ENCODE results near the gene AGBL2. TPM values are rescaled to one million over a fixed set of nuclear protein-coding genes. Genes with fewer than 3 reads are reported as not detected.
"Not testable (repeated sequence)": the region's sequence is repeated elsewhere in the genome, so short reads cannot be mapped to it uniquely, and the experiment has no call there.

Gene AGBL2
- total RNA-seq: 1 to 10 TPM; 7.7 to 8.3 TPM

GRCh38 chr11:47715082-47715669 lies at the start of gene AGBL2:
Gene AGBL2, minus strand, starts transcription at chr11:47715369. Its CDS starts 719 bp downstream, at chr11:47714650.
- ATAC-seq (ENCODE audit: low read depth) (peak; percentile 99), DNase-seq (peak; percentile 89)
- H3K27me3 Mint-ChIP-seq: no peaks in the 10 kb centered on the region
- peak within 1 kb of the TSS; percentile 96 for H3K4me3 Mint-ChIP-seq
- POLR2A ChIA-PET: interaction anchor here (0.6 to 3.4 kb wide), 16 partner anchors 9 to 739 kb away, joined by 3 to 29 read pairs (median 5); partner anchors contain the start of genes FNBP4, KBTBD4, MTCH2 and NDUFS3
- H3K4me1 Mint-ChIP-seq: peaks cover 16% of the 10 kb centered on the region
- H3K27ac Mint-ChIP-seq: peak within 1 kb of the TSS; percentile 96
- no peaks in the 10 kb centered on the region for H3K9me3 Mint-ChIP-seq
- peaks cover 11% of the 10 kb centered on the region for H3K36me3 Mint-ChIP-seq

- POLR2A ChIA-PET: interaction anchor here (0.6 to 1.3 kb wide), 5 partner anchors 8 to 941 kb away, joined by 3 to 4 read pairs (median 3); partner anchors contain the start of gene FNBP4
- not testable (repeated sequence) for H3K27me3 Mint-ChIP-seq; H3K4me3 Mint-ChIP-seq; H3K9me3 Mint-ChIP-seq; H3K4me1 Mint-ChIP-seq; ATAC-seq (ENCODE audit: low read depth); DNase-seq; H3K27ac Mint-ChIP-seq
- H3K36me3 Mint-ChIP-seq: peaks cover 44% of the 10 kb centered on the region
Measured at GRCh38 chr11:47759291-47759690, 44.1 kb upstream of the AGBL2 start.

GRCh38 chr11:47756208-47756607 lies 41.0 kb upstream of the AGBL2 start:
- no peaks in the 10 kb centered on the region for H3K9me3 Mint-ChIP-seq
- ATAC-seq (ENCODE audit: low read depth) (no peak), DNase-seq (no peak)
- no peak overlapping the region for H3K27ac Mint-ChIP-seq
- POLR2A ChIA-PET: interaction anchor here (1.3 kb wide), 1 partner anchor 9 kb away, joined by 4 read pairs; no protein-coding TSS in a partner anchor
- peaks cover 54% of the 10 kb centered on the region for H3K36me3 Mint-ChIP-seq
- H3K27me3 Mint-ChIP-seq: no peaks in the 10 kb centered on the region
- no peak overlapping the region for H3K4me3 Mint-ChIP-seq
- H3K4me1 Mint-ChIP-seq: peaks cover 4% of the 10 kb centered on the region

- ATAC-seq (ENCODE audit: low read depth) (no peak), DNase-seq (no peak)
- Mint-ChIP-seq H3K9me3 (no peaks in the 10 kb centered on the region), H3K4me1 (peaks cover 3% of the 10 kb centered on the region), H3K27ac (no peak overlapping the region), H3K27me3 (no peaks in the 10 kb centered on the region), H3K4me3 (no peak overlapping the region), H3K36me3 (peaks cover 28% of the 10 kb centered on the region)
- POLR2A ChIA-PET: no interaction called here
Measured at GRCh38 chr11:47750725-47751124, 35.6 kb upstream of the AGBL2 start.

GRCh38 chr11:47742494-47742893 lies 27.3 kb upstream of the AGBL2 start:
- H3K4me1 Mint-ChIP-seq; ATAC-seq (ENCODE audit: low read depth); DNase-seq; H3K9me3 Mint-ChIP-seq; POLR2A ChIA-PET; H3K4me3 Mint-ChIP-seq; H3K27ac Mint-ChIP-seq; H3K27me3 Mint-ChIP-seq: not testable (repeated sequence)
- peaks cover 24% of the 10 kb centered on the region for H3K36me3 Mint-ChIP-seq

- ATAC-seq (ENCODE audit: low read depth); H3K4me1 Mint-ChIP-seq; H3K4me3 Mint-ChIP-seq; H3K27ac Mint-ChIP-seq; H3K27me3 Mint-ChIP-seq; H3K9me3 Mint-ChIP-seq; DNase-seq: not testable (repeated sequence)
- H3K36me3 Mint-ChIP-seq: peaks cover 29% of the 10 kb centered on the region
- POLR2A ChIA-PET: interaction anchor here (0.6 kb wide), 1 partner anchor 204 kb away, joined by 5 read pairs; no protein-coding TSS in a partner anchor
Measured at GRCh38 chr11:47737817-47738216, 22.6 kb upstream of the AGBL2 start.

GRCh38 chr11:47732271-47732670 lies 17.1 kb upstream of the AGBL2 start:
- no peaks in the 10 kb centered on the region for H3K9me3 Mint-ChIP-seq
- H3K27me3 Mint-ChIP-seq: no peaks in the 10 kb centered on the region
- no peaks in the 10 kb centered on the region for H3K4me1 Mint-ChIP-seq
- POLR2A ChIA-PET: no interaction called here
- no peak overlapping the region for H3K27ac Mint-ChIP-seq
- H3K36me3 Mint-ChIP-seq: peaks cover 42% of the 10 kb centered on the region
- DNase-seq: no peak
- H3K4me3 Mint-ChIP-seq: no peak overlapping the region
- ATAC-seq (ENCODE audit: low read depth): no peak

- H3K36me3 Mint-ChIP-seq: peaks cover 36% of the 10 kb centered on the region
- ATAC-seq (ENCODE audit: low read depth) (no peak), DNase-seq (no peak)
- no peaks in the 10 kb centered on the region for H3K9me3 Mint-ChIP-seq
- POLR2A ChIA-PET: no interaction called here
- no peak overlapping the region for H3K4me3 Mint-ChIP-seq
- H3K27ac Mint-ChIP-seq: peak overlapping the region; percentile 67
- no peaks in the 10 kb centered on the region for H3K27me3 Mint-ChIP-seq
- H3K4me1 Mint-ChIP-seq: no peaks in the 10 kb centered on the region
Measured at GRCh38 chr11:47731475-47731874, 16.3 kb upstream of the AGBL2 start.

- Mint-ChIP-seq H3K27me3 (no peaks in the 10 kb centered on the region), H3K4me1 (peaks cover 2% of the 10 kb centered on the region), H3K27ac (no peak overlapping the region), H3K36me3 (peaks cover 38% of the 10 kb centered on the region), H3K4me3 (no peak overlapping the region), H3K9me3 (no peaks in the 10 kb centered on the region)
- no peak for ATAC-seq (ENCODE audit: low read depth)
- no peak for DNase-seq
- POLR2A ChIA-PET: interaction anchor here (0.7 to 1.0 kb wide), 2 partner anchors 10 to 11 kb away, joined by 4 to 7 read pairs; no protein-coding TSS in a partner anchor
Measured at GRCh38 chr11:47726878-47727514, 11.8 kb upstream of the AGBL2 start.

GRCh38 chr11:47726118-47726442 lies 10.9 kb upstream of the AGBL2 start:
- Mint-ChIP-seq H3K4me1 (peaks cover 2% of the 10 kb centered on the region), H3K4me3 (no peak overlapping the region), H3K9me3 (no peaks in the 10 kb centered on the region), H3K27me3 (no peaks in the 10 kb centered on the region), H3K27ac (no peak overlapping the region), H3K36me3 (peaks cover 35% of the 10 kb centered on the region)
- POLR2A ChIA-PET: interaction anchor here (1.0 kb wide), 1 partner anchor 10 kb away, joined by 7 read pairs; no protein-coding TSS in a partner anchor
- ATAC-seq (ENCODE audit: low read depth) (no peak), DNase-seq (no peak)

- Mint-ChIP-seq H3K27me3 (no peaks in the 10 kb centered on the region), H3K4me3 (no peak overlapping the region), H3K27ac (no peak overlapping the region), H3K4me1 (peaks cover 2% of the 10 kb centered on the region), H3K9me3 (no peaks in the 10 kb centered on the region), H3K36me3 (peaks cover 32% of the 10 kb centered on the region)
- POLR2A ChIA-PET: interaction anchor here (1.0 kb wide), 1 partner anchor 9 kb away, joined by 7 read pairs; no protein-coding TSS in a partner anchor
- no peak for ATAC-seq (ENCODE audit: low read depth)
- DNase-seq: no peak
Measured at GRCh38 chr11:47725442-47726117, 10.4 kb upstream of the AGBL2 start.

- Mint-ChIP-seq H3K27me3 (no peaks in the 10 kb centered on the region), H3K4me3 (no peak overlapping the region), H3K4me1 (peaks cover 3% of the 10 kb centered on the region), H3K9me3 (no peaks in the 10 kb centered on the region), H3K36me3 (peaks cover 31% of the 10 kb centered on the region), H3K27ac (no peak overlapping the region)
- DNase-seq (no peak), ATAC-seq (ENCODE audit: low read depth) (no peak)
- POLR2A ChIA-PET: interaction anchor here (1.2 kb wide), 1 partner anchor 9 kb away, joined by 3 read pairs; the partner anchor contains the start of gene AGBL2
Measured at GRCh38 chr11:47724041-47724729, 9.0 kb upstream of the AGBL2 start.

GRCh38 chr11:47723041-47723440 lies 7.9 kb upstream of the AGBL2 start:
- no peak overlapping the region for H3K27ac Mint-ChIP-seq
- no peak overlapping the region for H3K4me3 Mint-ChIP-seq
- POLR2A ChIA-PET: interaction anchor here (1.2 kb wide), 1 partner anchor 8 kb away, joined by 3 read pairs; the partner anchor contains the start of gene AGBL2
- H3K27me3 Mint-ChIP-seq: no peaks in the 10 kb centered on the region
- peaks cover 3% of the 10 kb centered on the region for H3K4me1 Mint-ChIP-seq
- peaks cover 29% of the 10 kb centered on the region for H3K36me3 Mint-ChIP-seq
- DNase-seq (no peak), ATAC-seq (ENCODE audit: low read depth) (no peak)
- H3K9me3 Mint-ChIP-seq: no peaks in the 10 kb centered on the region
